CD8-positive, alpha-beta memory T cell (primary cell): ENCODE results near the gene FBF1. TPM values are rescaled to one million over a fixed set of nuclear protein-coding genes. Genes with fewer than 3 reads are reported as not detected.
A peak's percentile ranks its signal among the peaks of the same experiment; 100 is the strongest.

Source experiments
- CTCF ChIA-PET: fragments of 350-600 bp; sonication (Branson Sonifier 250); formaldehyde crosslinking; loops from one replicate; lab custom pipeline; 2021; ENCODE audit warnings: antibody characterized with exemption; lab: Charles Lee
- POLR2A ChIA-PET: fragments of 350-600 bp; sonication (Branson Sonifier 250); formaldehyde crosslinking; loops from one replicate; lab custom pipeline; 2021; ENCODE audit warnings: antibody characterized with exemption; lab: Charles Lee
- DNase-seq, 5 donors: peaks; one replicate each; pipeline versions ENCODE4 v3.0.0 to v3.0.0-alpha.2; 2020 to 2022; ENCODE audit warnings: mixed read lengths in 1 of 5
- H3K27ac ChIP-seq: one replicate; pipeline ENCODE4 v1.7.0; 2013; ENCODE audit warnings: low read depth, mild to moderate bottlenecking, low read length, moderate library complexity
- H3K27me3 ChIP-seq: 2 replicates; pipeline ENCODE4 v1.7.0; 2013; ENCODE audit warnings: low read length, mild to moderate bottlenecking; ENCODE audit not compliant: insufficient read depth, poor library complexity, severe bottlenecking
- H3K36me3 ChIP-seq: 2 replicates; pipeline ENCODE4 v1.7.0; 2013; ENCODE audit warnings: mild to moderate bottlenecking, low read length, moderate library complexity; ENCODE audit not compliant: insufficient read depth
- H3K4me1 ChIP-seq: 2 replicates; pipeline ENCODE4 v1.7.0; 2013; ENCODE audit warnings: mild to moderate bottlenecking, low read length, moderate library complexity; ENCODE audit not compliant: insufficient read depth
- H3K4me3 ChIP-seq: 2 replicates; pipeline ENCODE4 v1.7.0; 2013; ENCODE audit warnings: mild to moderate bottlenecking, low read length
- H3K9me3 ChIP-seq: 2 replicates; pipeline ENCODE4 v1.7.0; 2013; ENCODE audit warnings: mild to moderate bottlenecking, low read length
- H3K27ac Mint-ChIP-seq, 8 donors: one replicate each; pipeline ENCODE4 v1.8.0; 2020 to 2021; ENCODE audit warnings: mixed read lengths in 8 of 8, mild to moderate bottlenecking in 6 of 8, inconsistent platforms in 3 of 8, moderate library complexity in 3 of 8
- H3K27me3 Mint-ChIP-seq, 2 donors: one replicate each; pipeline ENCODE4 v1.8.0; 2020 to 2021; ENCODE audit warnings: mixed read lengths in 2 of 2, mild to moderate bottlenecking in 1 of 2, moderate library complexity in 1 of 2
- H3K36me3 Mint-ChIP-seq, 3 donors: one replicate each; pipeline ENCODE4 v1.8.0; 2020 to 2021; ENCODE audit warnings: mixed read lengths in 3 of 3, inconsistent platforms in 1 of 3, mild to moderate bottlenecking in 1 of 3
- H3K4me1 Mint-ChIP-seq, 3 donors: one replicate each; pipeline ENCODE4 v1.8.0; 2020 to 2021; ENCODE audit warnings: mixed read lengths in 3 of 3, inconsistent platforms in 1 of 3, mild to moderate bottlenecking in 1 of 3
- H3K4me3 Mint-ChIP-seq, 7 donors: one replicate each; pipeline ENCODE4 v1.8.0; 2020 to 2021; ENCODE audit warnings: mixed read lengths in 7 of 7, mild to moderate bottlenecking in 6 of 7, moderate library complexity in 4 of 7, inconsistent platforms in 2 of 7
- H3K9me3 Mint-ChIP-seq, 5 donors: one replicate each; pipeline ENCODE4 v1.8.0; 2020 to 2022; ENCODE audit warnings: mixed read lengths in 5 of 5, mild to moderate bottlenecking in 3 of 5, moderate library complexity in 2 of 5, inconsistent platforms in 1 of 5
- polyA plus RNA-seq: library from polyadenylated mRNA; unstranded; fragments of 300-500 nt; fragmentation: Illumina TruSeq; gene quantifications from one replicate; pipeline ENCODE4 v1.2.3, GENCODE V29; 2021
- total RNA-seq, 2 experiments: library from RNA; stranded (reverse); gene quantifications; one replicate each; pipeline ENCODE4 v1.2.3, GENCODE V29; 2021

Gene FBF1
- total and polyA plus RNA-seq, 3 experiments from 2014 or later, result 5.7 to 23.8 (median 22.6) TPM

- no peak overlapping the region for H3K4me3 Mint-ChIP-seq
- Histone ChIP-seq H3K4me1 (peaks cover 10% of the 10 kb centered on the region), H3K36me3 (no peaks in the 10 kb centered on the region), H3K27ac (no peak overlapping the region), H3K9me3 (no peaks in the 10 kb centered on the region), H3K27me3 (no peaks in the 10 kb centered on the region), H3K4me3 (no peak overlapping the region)
- H3K36me3 Mint-ChIP-seq, result peaks cover 0 to 31% (median 0%) of the 10 kb centered on the region in 3 donors
- H3K4me1 Mint-ChIP-seq, result peaks cover 9 to 18% (median 10%) of the 10 kb centered on the region in 3 donors
- no peak overlapping the region for H3K27ac Mint-ChIP-seq
- DNase-seq, result no peak
- ChIA-PET POLR2A (no interaction called here), CTCF (no interaction called here)
- H3K27me3 Mint-ChIP-seq, result no peaks in the 10 kb centered on the region
- no peaks in the 10 kb centered on the region for H3K9me3 Mint-ChIP-seq
Observed at GRCh38 chr17:75943491-75943890, 2.6 kb upstream of the FBF1 start.

GRCh38 chr17:75942473-75942872 lies 1.6 kb upstream of the FBF1 start:
- Mint-ChIP-seq H3K4me3 (peak overlapping the region in 3 of 7 donors; percentile 4 to 77 (median 8)), H3K4me1 (peaks cover 9 to 18% (median 10%) of the 10 kb centered on the region in 3 donors), H3K36me3 (peaks cover 0 to 23% (median 0%) of the 10 kb centered on the region in 3 donors), H3K27ac (no peak overlapping the region), H3K9me3 (no peaks in the 10 kb centered on the region), H3K27me3 (no peaks in the 10 kb centered on the region)
- Histone ChIP-seq H3K9me3 (no peaks in the 10 kb centered on the region), H3K36me3 (no peaks in the 10 kb centered on the region), H3K27me3 (no peaks in the 10 kb centered on the region), H3K4me3 (no peak overlapping the region), H3K4me1 (peaks cover 10% of the 10 kb centered on the region), H3K27ac (no peak overlapping the region)
- ChIA-PET POLR2A (no interaction called here), CTCF (no interaction called here)
- no peak for DNase-seq

- no peak for DNase-seq
- Mint-ChIP-seq H3K27ac (peak overlapping the region in 5 of 8 donors; percentile 79 to 91 (median 89)), H3K4me1 (peaks cover 9 to 18% (median 10%) of the 10 kb centered on the region in 3 donors), H3K27me3 (no peaks in the 10 kb centered on the region), H3K4me3 (peak overlapping the region; percentile 74 to 96 (median 90)), H3K36me3 (peaks cover 0 to 16% (median 0%) of the 10 kb centered on the region in 3 donors), H3K9me3 (no peaks in the 10 kb centered on the region)
- Histone ChIP-seq H3K36me3 (no peaks in the 10 kb centered on the region), H3K9me3 (no peaks in the 10 kb centered on the region), H3K4me3 (peak overlapping the region; percentile 87), H3K4me1 (peaks cover 10% of the 10 kb centered on the region), H3K27ac (peak overlapping the region; percentile 83), H3K27me3 (no peaks in the 10 kb centered on the region)
- ChIA-PET CTCF (interaction anchor here (1.0 to 1.5 kb wide), 2 partner anchors 64 to 114 kb away, joined by 3 read pairs; no protein-coding TSS in a partner anchor), POLR2A (interaction anchor here (0.7 to 1.0 kb wide), 2 partner anchors 37 to 121 kb away, joined by 4 read pairs; no protein-coding TSS in a partner anchor)
Observed at GRCh38 chr17:75941442-75941819, 589 bp upstream of the FBF1 start.

GRCh38 chr17:75937652-75938051 lies 3.2 kb downstream of the FBF1 start:
- ChIA-PET CTCF (no interaction called here), POLR2A (no interaction called here)
- Mint-ChIP-seq H3K27me3 (no peaks in the 10 kb centered on the region), H3K9me3 (no peaks in the 10 kb centered on the region), H3K27ac (peak overlapping the region in 1 of 8 donors; percentile 11), H3K36me3 (peaks cover 0 to 2% (median 0%) of the 10 kb centered on the region in 3 donors), H3K4me1 (peaks cover 9 to 18% (median 10%) of the 10 kb centered on the region in 3 donors), H3K4me3 (peak overlapping the region in 2 of 7 donors; percentile 20 to 70)
- Histone ChIP-seq H3K36me3 (no peaks in the 10 kb centered on the region), H3K4me1 (peaks cover 10% of the 10 kb centered on the region), H3K9me3 (no peaks in the 10 kb centered on the region), H3K27ac (no peak overlapping the region), H3K27me3 (no peaks in the 10 kb centered on the region), H3K4me3 (no peak overlapping the region)
- no peak for DNase-seq

- H3K4me3 ChIP-seq, result no peak overlapping the region
- H3K4me3 Mint-ChIP-seq, result no peak overlapping the region
Observed at GRCh38 chr17:75933808-75934207, 7.0 kb downstream of the FBF1 start.

GRCh38 chr17:75932852-75933251 lies 8.0 kb downstream of the FBF1 start:
- H3K4me1 Mint-ChIP-seq, result no peaks in the 10 kb centered on the region
- no peaks in the 10 kb centered on the region for H3K9me3 Mint-ChIP-seq
- H3K36me3 Mint-ChIP-seq, result peaks cover 0 to 3% (median 0%) of the 10 kb centered on the region in 3 donors
- H3K4me3 Mint-ChIP-seq, result no peak overlapping the region
- CTCF ChIA-PET, result interaction anchor here (0.7 to 0.8 kb wide), 2 partner anchors 14 to 184 kb away, joined by 3 read pairs; no protein-coding TSS in a partner anchor
- POLR2A ChIA-PET, result no interaction called here
- Histone ChIP-seq H3K27ac (no peak overlapping the region), H3K36me3 (no peaks in the 10 kb centered on the region), H3K9me3 (no peaks in the 10 kb centered on the region), H3K4me3 (no peak overlapping the region), H3K4me1 (no peaks in the 10 kb centered on the region), H3K27me3 (no peaks in the 10 kb centered on the region)
- DNase-seq, result no peak
- no peak overlapping the region for H3K27ac Mint-ChIP-seq
- H3K27me3 Mint-ChIP-seq, result peaks cover 0 to 1% of the 10 kb centered on the region in 2 donors

More at GRCh38 chr17:75933808-75934207, 7.0 kb downstream of the FBF1 start:
- CTCF ChIA-PET, result no interaction called here
- H3K27ac ChIP-seq, result no peak overlapping the region
- H3K27ac Mint-ChIP-seq, result no peak overlapping the region
- H3K36me3 ChIP-seq, result no peaks in the 10 kb centered on the region
- DNase-seq, result no peak
- H3K27me3 ChIP-seq, result no peaks in the 10 kb centered on the region
- H3K4me1 ChIP-seq, result no peaks in the 10 kb centered on the region
- no peaks in the 10 kb centered on the region for H3K9me3 ChIP-seq
- H3K27me3 Mint-ChIP-seq, result peaks cover 0 to 1% of the 10 kb centered on the region in 2 donors
- H3K9me3 Mint-ChIP-seq, result no peaks in the 10 kb centered on the region
- H3K36me3 Mint-ChIP-seq, result peaks cover 0 to 3% (median 0%) of the 10 kb centered on the region in 3 donors
- H3K4me1 Mint-ChIP-seq, result no peaks in the 10 kb centered on the region
- POLR2A ChIA-PET, result no interaction called here

GRCh38 chr17:75931062-75931461 lies 9.8 kb downstream of the FBF1 start:
- Histone ChIP-seq H3K4me1 (no peaks in the 10 kb centered on the region), H3K27me3 (no peaks in the 10 kb centered on the region), H3K36me3 (no peaks in the 10 kb centered on the region), H3K9me3 (no peaks in the 10 kb centered on the region), H3K4me3 (no peak overlapping the region), H3K27ac (no peak overlapping the region)
- no peak for DNase-seq
- H3K27me3 Mint-ChIP-seq, result peaks cover 0 to 1% of the 10 kb centered on the region in 2 donors
- ChIA-PET CTCF (interaction anchor here (1.2 kb wide), 1 partner anchor 13 kb away, joined by 3 read pairs; no protein-coding TSS in a partner anchor), POLR2A (no interaction called here)
- H3K27ac Mint-ChIP-seq, result no peak overlapping the region
- H3K36me3 Mint-ChIP-seq, result peaks cover 0 to 8% (median 6%) of the 10 kb centered on the region in 3 donors
- H3K9me3 Mint-ChIP-seq, result no peaks in the 10 kb centered on the region
- no peaks in the 10 kb centered on the region for H3K4me1 Mint-ChIP-seq
- no peak overlapping the region for H3K4me3 Mint-ChIP-seq

- no peak overlapping the region for H3K4me3 Mint-ChIP-seq
- no peak for DNase-seq
Observed at GRCh38 chr17:75927286-75927922, 13.4 kb downstream of the FBF1 start.

More at GRCh38 chr17:75927286-75927922, 13.4 kb downstream of the FBF1 start:
- Mint-ChIP-seq H3K9me3 (no peaks in the 10 kb centered on the region), H3K36me3 (peaks cover 0 to 19% (median 10%) of the 10 kb centered on the region in 3 donors), H3K27me3 (peaks cover 0 to 1% of the 10 kb centered on the region in 2 donors), H3K4me1 (no peaks in the 10 kb centered on the region), H3K27ac (no peak overlapping the region)
- no peaks in the 10 kb centered on the region for H3K4me1 ChIP-seq
- H3K27ac ChIP-seq, result no peak overlapping the region
- ChIA-PET CTCF (interaction anchor here (1.1 to 1.2 kb wide), 3 partner anchors 11 to 87 kb away, joined by 3 to 4 read pairs (median 4); no protein-coding TSS in a partner anchor), POLR2A (interaction anchor here (0.5 to 0.9 kb wide), 2 partner anchors 14 to 53 kb away, joined by 3 to 5 read pairs; no protein-coding TSS in a partner anchor)
- H3K27me3 ChIP-seq, result no peaks in the 10 kb centered on the region
- H3K4me3 ChIP-seq, result no peak overlapping the region
- no peaks in the 10 kb centered on the region for H3K9me3 ChIP-seq
- H3K36me3 ChIP-seq, result no peaks in the 10 kb centered on the region
